HG03280 (cell line): ENCODE measurements around the gene INSYN2B.
"Not testable (repeated sequence)": the region's sequence is repeated elsewhere in the genome, so short reads cannot be mapped to it uniquely, and the experiment has no call there.

Source experiments
- ATAC-seq: cut with Tn5 transposase; IDR thresholded peaks from one replicate; pipeline ENCODE4 v1.9.1; 2021; ENCODE audit warnings: mild to moderate bottlenecking, moderate library complexity; ENCODE audit not compliant: unreplicated experiment

INSYN2B gene

DNA sequence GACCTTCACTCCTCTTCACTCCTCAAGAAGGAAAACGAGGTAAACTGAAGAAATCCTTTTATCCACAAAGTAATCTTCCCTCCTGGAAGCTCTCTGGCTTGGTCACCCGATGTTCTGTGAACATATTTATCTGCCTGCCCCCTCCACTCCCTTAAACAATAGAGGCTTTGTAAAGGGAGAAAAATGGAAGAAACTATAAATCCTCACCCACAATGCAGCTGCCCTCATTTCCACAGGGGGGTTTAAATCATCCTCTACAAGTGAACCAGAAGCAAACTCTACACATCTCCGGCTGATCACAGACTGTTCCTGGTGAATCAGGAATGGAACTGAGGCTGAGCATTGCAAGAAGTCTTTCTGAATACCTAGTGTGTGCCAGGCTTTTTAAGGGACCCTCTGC, 7.2 kb downstream of the INSYN2B start:
- ATAC-seq = no peak

DNA sequence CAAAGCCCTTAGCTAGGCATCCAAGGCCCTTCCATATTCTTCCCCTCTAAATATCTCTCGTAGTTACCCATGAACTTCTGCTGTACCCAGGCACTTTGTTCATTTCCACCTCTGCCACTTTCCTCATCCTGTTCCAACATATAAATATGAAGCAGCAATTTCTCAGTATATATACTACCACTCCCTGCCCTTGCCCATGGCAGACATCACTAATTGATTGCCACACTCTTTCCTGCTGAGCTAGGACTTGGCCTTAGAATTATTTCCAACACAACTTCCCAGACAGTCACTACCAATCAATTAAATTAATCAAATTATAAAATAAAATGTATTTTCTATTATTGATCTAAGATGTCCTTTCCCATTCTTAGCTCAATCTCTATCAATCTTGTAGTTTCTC, 8.5 kb downstream of the INSYN2B start:
- ATAC-seq = no peak

DNA sequence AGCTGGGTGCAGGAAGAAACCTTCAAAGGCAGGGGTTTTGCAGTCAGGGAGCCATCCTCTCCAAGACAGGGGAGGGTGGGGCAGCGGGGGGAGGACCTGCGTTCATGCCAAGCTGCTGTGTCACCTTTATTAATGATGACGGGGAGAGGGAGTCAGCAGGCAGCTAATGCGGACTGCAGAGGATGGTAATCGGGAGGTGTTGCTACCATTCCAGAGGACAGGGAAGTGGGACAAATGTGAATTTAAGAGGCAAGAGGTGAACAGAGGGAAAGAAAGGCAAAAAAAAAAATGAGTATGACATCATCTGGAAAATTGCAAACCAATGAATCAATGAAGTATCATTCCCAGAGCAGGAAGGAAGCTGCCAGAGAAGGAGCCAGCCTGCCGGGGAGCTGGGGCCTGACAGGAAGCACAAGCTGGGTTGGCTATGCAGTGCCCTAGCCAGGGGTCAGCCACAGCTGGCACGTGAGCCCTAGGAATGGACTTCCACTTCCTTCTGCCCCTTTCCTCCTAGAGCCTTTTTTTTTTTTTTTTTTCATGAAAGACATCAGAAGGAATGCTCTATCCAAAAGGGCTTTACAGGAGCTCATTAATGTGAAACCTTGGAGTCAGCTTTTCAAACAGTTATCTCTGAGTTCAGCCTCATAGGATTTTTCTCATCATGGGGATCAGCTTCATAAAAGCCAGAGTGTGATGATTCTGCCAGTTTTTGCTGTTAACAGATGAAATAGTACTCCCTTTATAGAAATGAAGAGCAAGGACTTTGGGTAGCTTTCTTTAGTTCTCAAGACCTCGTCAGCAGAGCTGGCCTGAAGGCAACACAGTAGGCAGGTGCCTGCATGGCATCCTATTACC, 9.2 kb downstream of the INSYN2B start:
- no peak for ATAC-seq

DNA sequence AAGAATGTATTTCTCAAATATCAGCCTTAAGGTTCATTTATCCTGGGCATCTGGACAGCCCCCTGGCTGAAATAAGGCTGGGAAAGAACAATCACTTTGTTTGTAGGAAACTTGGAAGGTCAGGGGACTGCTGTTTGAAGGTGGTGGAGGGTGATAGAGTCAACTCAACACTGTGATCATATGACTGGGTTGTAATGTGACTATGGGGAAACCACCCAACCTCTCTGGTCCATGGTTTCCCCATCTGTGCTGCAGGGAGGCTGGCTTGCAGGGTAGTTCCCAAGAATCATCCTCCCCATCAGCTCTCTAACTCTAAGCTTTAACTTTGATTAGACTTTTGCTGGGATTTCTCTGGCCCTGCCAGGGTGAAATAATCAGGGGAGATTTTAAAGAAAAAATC, 10.0 kb downstream of the INSYN2B start:
- no peak for ATAC-seq

DNA sequence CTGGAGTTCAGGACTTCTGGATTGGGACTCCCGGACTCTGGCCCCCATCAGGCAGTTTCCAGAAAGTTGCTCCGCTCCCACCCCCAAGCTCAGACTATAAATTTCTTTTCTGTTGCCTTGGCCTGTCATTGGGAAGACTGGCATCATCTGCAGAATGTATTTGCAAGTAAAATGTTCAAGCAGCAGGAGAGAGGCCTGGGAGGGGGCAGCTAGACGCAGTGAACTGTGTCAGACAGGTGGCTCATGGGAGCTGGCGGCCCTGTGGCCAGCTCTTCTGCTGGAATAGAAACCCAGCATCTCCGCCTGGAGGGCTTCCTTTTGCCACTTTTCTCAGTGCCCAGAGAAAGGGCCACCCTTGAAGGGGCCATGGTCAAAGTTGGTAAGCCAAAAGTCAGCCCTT, 16.0 kb downstream of the INSYN2B start:
- ATAC-seq = no peak

DNA sequence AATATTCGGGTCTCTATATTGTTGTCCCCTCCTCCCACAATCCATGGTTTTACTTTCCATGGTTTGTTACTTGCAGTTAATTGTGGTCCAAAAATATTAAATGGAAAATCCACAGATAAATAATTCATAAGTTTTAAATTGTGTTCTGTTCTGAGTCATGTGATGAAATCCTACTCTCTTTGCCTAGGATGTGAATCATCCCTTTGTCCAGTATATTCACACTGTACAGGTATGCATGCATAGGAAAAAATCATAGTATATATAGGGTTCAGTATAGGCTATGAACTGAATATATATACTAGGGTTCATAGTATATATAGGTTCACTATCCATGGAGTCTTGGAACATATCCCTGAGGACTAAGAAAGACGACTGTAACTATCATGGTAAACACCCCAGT, 19.6 kb downstream of the INSYN2B start:
- ATAC-seq = no peak

DNA sequence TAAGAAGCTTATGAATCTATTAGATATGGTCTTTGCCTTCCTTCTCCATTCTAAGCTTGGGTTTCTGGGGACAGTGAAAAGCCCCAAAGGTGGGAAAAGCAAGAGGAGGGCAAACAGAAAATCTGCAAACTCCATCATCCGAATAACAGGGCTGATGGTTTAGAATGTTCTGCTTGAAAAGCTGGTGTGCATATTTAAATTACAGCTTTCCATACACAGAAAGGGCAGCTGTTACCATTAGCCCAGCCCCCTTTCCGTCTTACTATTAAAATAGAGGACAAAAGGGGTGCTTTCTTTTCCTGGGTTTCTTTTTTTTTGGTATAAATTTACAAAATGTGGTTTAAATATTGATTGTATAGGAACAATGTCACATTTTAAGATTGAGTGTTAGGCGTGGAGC, 22.0 kb downstream of the INSYN2B start:
- no peak for ATAC-seq

DNA sequence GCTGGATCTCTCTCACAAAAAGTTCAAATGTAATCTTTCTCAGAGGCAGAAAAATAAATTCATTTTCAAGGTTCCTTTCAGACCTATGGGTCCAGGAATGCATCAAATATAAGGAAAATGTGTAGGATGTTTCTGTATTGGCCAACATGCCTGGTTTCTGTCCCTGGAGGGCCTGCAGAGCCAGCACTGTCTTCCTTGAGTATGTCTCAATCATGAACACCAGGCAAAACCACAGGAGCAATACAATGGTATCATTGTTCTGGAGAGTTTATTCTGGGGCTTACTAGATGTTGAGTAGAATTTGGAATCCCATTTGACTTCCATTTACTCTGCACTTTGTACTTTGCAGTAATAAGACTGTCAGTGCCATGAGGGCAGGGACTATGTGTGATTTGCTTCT, 23.5 kb downstream of the INSYN2B start:
- ATAC-seq = no peak

DNA sequence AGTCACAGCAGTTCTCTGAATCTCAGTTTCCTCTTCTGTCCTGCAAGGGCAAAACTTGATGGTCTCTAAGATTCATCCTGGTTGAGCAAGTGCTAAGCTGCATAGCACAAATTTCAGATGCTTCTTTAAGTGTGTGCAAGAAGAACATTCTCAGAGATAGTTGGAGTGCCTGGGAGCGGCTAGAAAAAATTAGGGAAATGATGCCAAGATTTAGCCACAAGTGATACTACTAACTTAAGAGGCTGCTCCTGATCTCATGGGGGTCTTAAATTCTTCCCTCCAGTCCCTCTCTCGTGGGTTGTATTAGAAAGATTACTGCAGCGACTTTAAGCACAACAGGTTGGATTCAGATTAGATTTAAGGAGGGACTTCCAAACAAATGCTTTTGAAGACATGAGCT, 24.2 kb downstream of the INSYN2B start:
- no peak for ATAC-seq

DNA sequence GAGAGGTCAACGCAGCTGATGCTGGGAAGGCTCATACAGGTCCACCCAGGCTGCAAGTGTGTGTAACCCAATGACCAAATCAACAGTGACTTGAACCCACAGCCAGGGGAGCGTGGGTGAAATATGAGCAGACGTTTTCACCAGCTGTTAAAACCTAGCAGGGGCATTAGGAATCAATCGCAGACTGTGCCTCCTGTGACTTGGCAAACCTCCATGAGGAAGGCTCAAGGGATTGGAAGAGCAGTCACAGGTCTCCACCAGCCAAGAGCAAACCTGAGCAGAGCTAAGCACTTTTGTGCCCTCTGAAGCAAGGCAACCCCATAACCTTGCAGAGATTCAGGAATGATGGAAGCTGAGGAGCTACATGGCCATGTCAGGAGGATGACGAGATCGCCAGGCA, 25.5 kb downstream of the INSYN2B start:
- no peak for ATAC-seq

DNA sequence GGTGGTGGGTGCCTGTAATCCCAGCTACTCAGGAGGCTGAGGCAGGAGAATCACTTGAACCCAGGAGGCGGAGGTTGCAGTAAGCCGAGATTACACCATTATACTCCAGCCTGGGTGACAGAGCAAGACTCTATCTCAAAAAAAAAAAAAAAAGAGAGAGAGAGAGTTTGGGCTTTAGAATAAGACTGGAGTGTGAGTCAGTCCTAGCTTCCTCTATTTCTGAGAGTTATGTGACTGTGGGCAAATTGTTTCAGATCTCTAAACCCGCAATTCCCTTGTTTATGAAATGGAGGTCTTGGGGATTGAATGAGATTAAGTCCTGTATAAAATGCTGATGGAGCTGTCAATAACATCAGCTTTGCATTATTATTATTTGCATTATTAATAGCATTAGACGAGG, 27.1 kb downstream of the INSYN2B start:
- not testable (repeated sequence) for ATAC-seq

DNA sequence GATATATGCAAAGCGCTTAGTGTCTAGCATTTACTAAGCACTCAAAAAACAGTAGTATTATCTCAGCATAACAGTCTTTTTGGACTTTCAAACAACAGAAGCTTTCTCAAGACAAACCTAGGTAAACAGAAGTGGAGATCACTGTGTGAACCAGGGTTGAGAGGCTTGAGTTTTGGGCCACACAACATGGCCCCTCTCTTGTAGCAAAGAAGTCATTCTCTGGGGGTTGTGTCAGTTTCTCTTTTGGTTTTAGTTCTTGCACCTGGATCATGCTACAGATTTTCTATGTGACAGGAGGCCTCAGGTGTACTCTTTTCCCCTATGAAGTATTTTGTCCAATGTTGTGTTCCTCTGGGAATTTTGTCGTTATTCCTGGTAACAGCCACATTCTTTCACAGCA, 30.0 kb downstream of the INSYN2B start:
- ATAC-seq = peak; percentile 64

DNA sequence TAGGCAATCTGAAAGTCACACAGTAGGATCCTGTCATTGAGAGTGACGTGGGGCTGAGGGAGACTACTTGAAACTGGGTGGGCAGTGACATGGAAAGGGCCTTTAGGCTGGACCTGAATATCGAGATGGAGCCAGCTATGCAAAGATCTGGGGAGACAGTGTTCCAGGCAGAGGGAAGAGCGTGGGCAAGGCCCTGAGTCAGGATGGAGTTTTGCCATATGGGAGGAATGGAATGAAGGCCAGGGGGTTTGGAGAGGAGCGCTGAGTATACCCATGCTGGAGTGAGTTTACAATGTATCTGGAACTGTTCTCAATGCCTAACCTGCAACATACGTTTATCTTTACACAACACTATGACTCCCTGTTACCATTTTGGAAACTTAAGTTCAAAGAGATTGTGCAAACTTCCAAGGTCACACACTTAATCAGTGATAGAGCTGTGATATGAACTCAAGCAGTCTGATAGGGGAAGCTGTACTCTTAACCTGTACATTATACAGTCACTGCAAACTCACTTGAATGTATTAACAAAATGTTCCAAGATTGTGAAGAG, 33.5 kb downstream of the INSYN2B start:
- no peak for ATAC-seq

DNA sequence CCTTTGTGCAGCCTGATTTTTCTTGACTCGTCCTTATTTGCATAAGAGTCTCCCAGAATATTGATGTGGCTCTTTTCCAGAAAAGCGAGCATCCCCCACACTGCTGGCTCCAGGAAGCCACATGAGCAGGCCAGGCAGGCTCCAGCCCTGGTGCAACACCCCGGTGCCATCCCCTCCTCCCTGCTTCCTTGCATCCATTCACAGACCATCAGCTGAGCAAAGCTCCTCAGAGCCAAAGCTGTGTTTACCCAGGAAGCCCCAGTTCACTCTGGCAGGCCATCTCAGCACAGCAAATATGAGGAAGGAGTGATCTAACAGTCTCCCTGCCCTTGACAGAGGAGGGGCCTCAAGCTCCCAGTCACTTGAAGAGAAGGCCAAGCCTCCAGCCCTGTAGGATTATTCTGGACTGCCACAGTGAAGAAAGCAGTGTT, 34.4 kb downstream of the INSYN2B start:
- no peak for ATAC-seq

DNA sequence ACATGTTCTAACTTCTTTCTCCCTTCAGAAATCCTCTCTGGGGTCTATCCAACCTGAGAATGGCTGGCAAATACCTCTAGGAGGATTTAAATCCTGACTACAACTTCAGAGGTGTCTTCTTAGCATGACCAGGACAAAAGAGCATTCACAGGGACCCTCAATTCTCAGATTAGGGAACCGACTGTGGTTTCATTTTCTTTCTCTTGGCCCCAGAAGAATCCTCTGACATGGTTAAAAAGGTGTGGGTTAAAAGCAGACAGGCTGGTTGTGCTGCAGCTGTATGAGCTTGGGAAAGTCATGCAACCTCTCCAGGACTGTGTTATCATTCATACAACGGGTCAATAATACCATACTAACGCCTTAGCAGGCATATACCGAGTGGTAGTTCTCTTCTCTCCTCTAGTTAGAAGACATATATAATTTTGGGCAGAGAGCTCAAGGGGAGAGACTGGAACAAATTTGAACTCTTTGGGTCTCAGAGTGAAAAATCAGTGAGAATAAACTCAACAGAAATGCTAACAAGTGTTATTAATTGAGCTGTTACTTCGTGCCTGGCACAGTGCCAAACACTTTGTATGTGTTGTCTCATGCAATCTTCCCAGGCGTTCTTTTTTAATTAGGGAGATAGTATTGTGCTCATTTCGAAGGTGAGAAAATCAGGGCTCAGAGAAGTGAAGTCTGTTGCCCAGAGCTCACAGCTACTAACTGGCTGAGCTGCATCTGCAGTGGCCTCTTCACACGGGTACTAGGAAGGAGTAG, 35.2 kb downstream of the INSYN2B start:
- ATAC-seq = no peak

DNA sequence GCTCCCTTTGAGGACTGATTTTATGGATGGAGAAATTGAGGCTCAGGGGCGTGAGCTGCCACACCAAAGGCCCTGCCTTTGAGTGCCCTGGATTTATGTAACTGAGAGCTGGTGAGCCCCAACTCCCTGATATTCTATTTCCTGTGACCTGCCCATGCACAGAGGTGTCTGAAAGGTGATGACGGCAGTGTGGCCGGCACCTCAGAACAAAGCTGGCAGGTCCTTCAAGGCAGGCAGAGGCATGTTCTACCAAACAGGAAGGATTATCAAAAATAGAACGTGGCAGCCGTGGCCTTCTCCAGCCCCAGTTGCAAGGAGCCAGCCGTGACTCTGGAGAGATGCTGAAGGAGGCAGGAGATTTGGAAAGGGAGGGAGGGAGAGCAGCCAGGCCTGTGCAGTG, 36.2 kb downstream of the INSYN2B start:
- no peak for ATAC-seq

DNA sequence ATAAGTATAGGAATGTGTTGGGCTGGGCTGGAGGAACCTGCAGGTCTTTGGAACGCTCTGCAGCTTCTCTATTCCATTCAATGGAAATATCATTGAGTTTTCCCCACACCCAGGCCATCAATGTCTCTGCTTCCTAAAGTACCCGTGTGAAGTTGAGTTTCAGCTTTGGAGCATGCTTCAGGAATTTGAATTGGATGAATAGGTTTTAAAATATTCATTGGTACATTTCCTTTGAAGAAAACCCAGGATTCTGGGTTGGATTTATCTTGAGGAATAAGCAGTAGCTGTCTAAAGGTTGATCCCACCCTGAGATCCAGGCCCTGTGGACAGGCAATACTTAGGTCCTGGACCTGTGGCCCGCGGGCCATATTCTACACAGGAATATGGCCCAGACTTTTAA, 37.3 kb downstream of the INSYN2B start:
- no peak for ATAC-seq

DNA sequence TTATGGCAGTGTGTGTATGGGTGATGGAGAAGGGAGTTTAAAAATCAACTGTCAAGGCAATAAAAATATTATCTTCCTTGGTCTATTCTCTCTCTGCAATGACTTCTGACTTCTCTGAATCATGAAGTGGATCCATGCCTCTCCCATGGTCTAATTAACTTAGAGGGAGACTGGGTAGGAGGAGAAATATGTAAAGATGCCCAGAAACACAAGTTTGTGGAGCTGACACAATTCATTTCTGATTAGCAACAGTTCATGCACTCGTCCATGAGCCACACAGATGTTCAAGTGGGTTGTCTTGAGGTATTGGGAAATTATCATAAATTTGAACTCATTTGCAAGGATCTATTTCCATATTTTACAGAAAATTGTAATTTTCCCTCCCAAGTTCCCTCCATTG, 38.1 kb downstream of the INSYN2B start:
- no peak for ATAC-seq

DNA sequence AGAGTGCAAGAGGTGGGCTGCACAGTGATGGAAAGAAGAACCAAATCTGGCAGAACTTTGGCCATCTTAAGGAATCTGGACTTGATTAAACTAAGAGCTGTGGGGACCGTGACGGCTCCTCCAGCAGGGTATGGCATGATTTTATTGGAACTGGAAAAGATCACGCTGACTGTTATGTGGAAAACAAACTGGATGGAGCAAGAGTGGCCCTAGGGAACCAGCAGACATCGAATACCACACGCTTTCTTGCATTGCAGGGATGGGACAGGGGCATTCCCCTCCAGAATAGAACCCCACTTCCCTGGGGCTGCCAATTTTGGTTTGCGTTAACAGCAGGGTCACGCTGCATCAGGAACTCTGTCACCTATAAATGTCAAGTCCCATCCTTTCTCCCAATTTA, 38.8 kb downstream of the INSYN2B start:
- ATAC-seq = no peak

DNA sequence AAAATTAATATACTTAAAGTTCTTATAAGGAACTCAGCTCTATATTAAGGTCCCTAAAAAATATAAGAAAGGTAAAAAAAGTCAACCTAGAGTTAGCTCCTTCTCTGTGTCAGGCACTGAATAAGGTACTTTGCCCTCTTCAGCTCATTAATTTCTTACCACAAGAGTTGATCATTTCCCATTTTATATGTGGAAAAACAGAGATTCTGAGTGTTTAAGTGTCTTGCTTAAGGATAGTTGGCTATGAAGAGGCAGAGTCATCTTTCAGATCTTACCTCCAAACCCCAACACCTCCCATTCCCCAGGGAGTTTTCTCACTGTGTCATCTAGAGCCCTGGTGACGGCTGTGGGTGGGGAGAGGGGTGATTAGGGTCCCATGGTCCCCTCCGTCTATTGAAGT, 40.6 kb downstream of the INSYN2B start:
- ATAC-seq = no peak

DNA sequence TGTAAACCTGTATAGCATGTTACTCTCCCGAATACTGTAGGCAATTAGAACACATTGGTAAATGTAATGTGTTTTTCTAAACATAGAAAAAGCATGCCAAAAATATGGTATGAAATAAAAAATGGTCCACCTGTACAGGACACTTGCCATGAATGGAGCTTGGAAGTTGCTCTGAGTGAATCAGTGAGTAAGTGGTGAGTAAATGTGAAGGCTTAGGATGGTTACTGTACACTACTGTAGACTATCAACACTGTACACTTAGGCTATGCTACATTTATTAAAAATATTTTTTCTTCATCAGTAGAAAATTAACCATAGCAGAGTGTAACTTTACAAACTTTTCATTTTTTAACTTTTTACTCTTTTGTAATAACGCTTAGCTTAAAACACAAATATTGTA, 41.9 kb downstream of the INSYN2B start:
- ATAC-seq = no peak

DNA sequence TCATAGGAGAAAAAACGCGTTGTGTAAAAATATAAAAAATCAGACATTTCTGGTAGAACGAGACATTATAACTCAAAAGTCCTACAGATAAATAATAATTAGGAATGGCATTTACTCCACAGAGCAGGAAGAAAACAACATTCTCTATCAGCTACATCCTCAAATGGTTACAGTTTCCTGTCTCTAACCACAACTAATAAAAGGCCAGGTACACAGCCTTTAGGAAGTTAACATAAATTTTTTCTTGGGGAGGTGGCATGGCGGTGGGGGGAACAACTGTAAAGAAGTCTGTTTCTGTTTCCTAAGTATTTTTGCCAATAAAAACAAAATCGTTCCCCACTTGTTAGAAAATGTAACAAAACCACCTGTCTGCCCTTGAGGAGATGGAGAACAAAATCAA, 44.5 kb downstream of the INSYN2B start:
- ATAC-seq = no peak
